ENCODE results near the gene CRMP1. TPM values are rescaled to one million over a fixed set of nuclear protein-coding genes. Genes with fewer than 3 reads are reported as not detected.
"Not testable (repeated sequence)": the region's sequence is repeated elsewhere in the genome, so short reads cannot be mapped to it uniquely, and the experiment has no call there.

The CRMP1 gene
- total RNA-seq, 3 donors from 2014 or later: 0.44 to 1.6 (median 1.3) TPM

- Histone ChIP-seq H3K36me3 (no peaks in the 10 kb centered on the region), H3K4me1 (no peaks in the 10 kb centered on the region), H3K27ac (no peak overlapping the region), H3K9me3 (no peaks in the 10 kb centered on the region), H3K27me3 (peaks cover 0 to 9% of the 10 kb centered on the region in 2 donors), H3K4me3 (no peak overlapping the region)
- TF ChIP-seq POLR2AphosphoS5 (IDR thresholded peaks at IDR 0.05) (no peak), POLR2A (IDR thresholded peaks at IDR 0.05) (no peak)
- no peak for DNase-seq (ENCODE audit: low spot score in 2 of 2)
- intact Hi-C loops (cut with DNase I; ENCODE audit: low total_unique reads): no loop called here
These were observed 35.7 kb downstream of the CRMP1 start for GRCh38 chr4:5857199-5857598.

- H3K9me3 ChIP-seq; H3K36me3 ChIP-seq; H3K27ac ChIP-seq; intact Hi-C loops (cut with DNase I; ENCODE audit: low total_unique reads); H3K4me3 ChIP-seq; H3K4me1 ChIP-seq; DNase-seq (ENCODE audit: low spot score in 2 of 2); H3K27me3 ChIP-seq: not testable (repeated sequence)
These were observed 36.5 kb downstream of the CRMP1 start for GRCh38 chr4:5856362-5856761.

GRCh38 chr4:5854929-5855328, 38.0 kb downstream of the CRMP1 start:
- TF ChIP-seq CTCF (IDR thresholded peaks at IDR 0.05) (no peak), POLR2AphosphoS5 (IDR thresholded peaks at IDR 0.05) (no peak)
- Histone ChIP-seq H3K27me3 (peaks cover 0 to 7% of the 10 kb centered on the region in 2 donors), H3K4me3 (no peak overlapping the region), H3K4me1 (no peaks in the 10 kb centered on the region), H3K9me3 (no peaks in the 10 kb centered on the region), H3K36me3 (no peaks in the 10 kb centered on the region), H3K27ac (no peak overlapping the region)
- intact Hi-C loops (cut with DNase I; ENCODE audit: low total_unique reads): no loop called here
- DNase-seq (ENCODE audit: low spot score in 2 of 2): no peak

GRCh38 chr4:5852523-5853202, 40.2 kb downstream of the CRMP1 start:
- no peaks in the 10 kb centered on the region for H3K9me3 ChIP-seq

GRCh38 chr4:5851637-5852301, 41.1 kb downstream of the CRMP1 start:
- no peak for TF ChIP-seq CTCF (IDR thresholded peaks at IDR 0.05)
- no peak for TF ChIP-seq POLR2AphosphoS5 (IDR thresholded peaks at IDR 0.05)
- TF ChIP-seq POLR2A (IDR thresholded peaks at IDR 0.05): no peak
- H3K4me3 ChIP-seq: no peak overlapping the region
- H3K9me3 ChIP-seq: no peaks in the 10 kb centered on the region
- DNase-seq (ENCODE audit: low spot score in 2 of 2): no peak
- H3K36me3 ChIP-seq: no peaks in the 10 kb centered on the region
- intact Hi-C loops (cut with DNase I; ENCODE audit: low total_unique reads): no loop called here
- peaks cover 0 to 7% of the 10 kb centered on the region in 2 donors for H3K27me3 ChIP-seq
- no peaks in the 10 kb centered on the region for H3K4me1 ChIP-seq
- H3K27ac ChIP-seq: no peak overlapping the region

More at GRCh38 chr4:5852523-5853202, 40.2 kb downstream of the CRMP1 start:
- Histone ChIP-seq H3K36me3 (no peaks in the 10 kb centered on the region), H3K27ac (no peak overlapping the region), H3K27me3 (peaks cover 0 to 7% of the 10 kb centered on the region in 2 donors), H3K4me1 (no peaks in the 10 kb centered on the region), H3K4me3 (no peak overlapping the region)
- intact Hi-C loops (cut with DNase I; ENCODE audit: low total_unique reads): no loop called here
- DNase-seq (ENCODE audit: low spot score in 2 of 2): no peak
- TF ChIP-seq POLR2AphosphoS5 (IDR thresholded peaks at IDR 0.05): no peak
- no peak for TF ChIP-seq POLR2A (IDR thresholded peaks at IDR 0.05)
- no peak for TF ChIP-seq CTCF (IDR thresholded peaks at IDR 0.05)

All from breast epithelium (tissue), 4 donors.